IMR-90 (cell line): Measurements from ENCODE around the gene PRKAG1. TPM values are rescaled to one million over a fixed set of nuclear protein-coding genes. Genes with fewer than 3 reads are reported as not detected.

Experiments
- ATAC-seq: fragments of 200-7000 bp; cut with Tn5 transposase; 2 replicates; pipeline ENCODE4 v1.9.1; 2020; ENCODE audit warnings: low read depth, mild to moderate bottlenecking, moderate library complexity
- BruUV-seq: library from RNA; stranded (reverse); fragments of 400-500 nt; replicated peaks from 2 replicates; lab custom pipeline; 2021; lab: Mats Ljungman, UMichigan
- CTCF ChIA-PET: fragments of 300-600 bp; formaldehyde crosslinking; extraction: SDS; loops from one replicate; lab custom pipeline; 2021; ENCODE audit warnings: antibody characterized with exemption; lab: Yijun Ruan, JAX
- POLR2A ChIA-PET: fragments of 300-600 bp; sonication (Branson Sonifier 250); formaldehyde crosslinking; loops from one replicate; lab custom pipeline; 2022; ENCODE audit warnings: antibody characterized with exemption; ENCODE audit not compliant: unreplicated experiment; lab: Charles Lee
- DNase-seq: peaks from one replicate; pipeline ENCODE4 v3.0.0; 2013
- H2AFZ ChIP-seq: replicated peaks from 2 replicates; pipeline ENCODE3; 2013; ENCODE audit warnings: low read length, mild to moderate bottlenecking; ENCODE audit not compliant: poor library complexity
- H2AK5ac ChIP-seq: 2 replicates; pipeline ENCODE4 v1.6.1; 2013; ENCODE audit warnings: low read depth, low read length, inconsistent platforms
- H2AK9ac ChIP-seq: replicated peaks from 2 replicates; pipeline ENCODE3; 2013; ENCODE audit warnings: mild to moderate bottlenecking, low read depth, low read length, moderate library complexity; ENCODE audit not compliant: poor library complexity
- H2BK120ac ChIP-seq: 2 replicates; pipeline ENCODE4 v1.6.1; 2013; ENCODE audit warnings: low read depth, low read length, inconsistent platforms
- H2BK15ac ChIP-seq: 3 replicates; pipeline ENCODE4 v1.6.1; 2013; ENCODE audit warnings: low read depth, low read length, inconsistent platforms
- H2BK20ac ChIP-seq: 2 replicates; pipeline ENCODE4 v1.6.1; 2013; ENCODE audit warnings: low read depth, mild to moderate bottlenecking, inconsistent platforms, low read length, moderate library complexity
- H2BK5ac ChIP-seq: 2 replicates; pipeline ENCODE4 v1.6.1; 2013; ENCODE audit warnings: mild to moderate bottlenecking, low read depth, low read length, inconsistent platforms; ENCODE audit not compliant: poor library complexity, severe bottlenecking
- H3K14ac ChIP-seq: replicated peaks from 2 replicates; pipeline ENCODE4 v1.6.1; 2013; ENCODE audit warnings: low read depth, low read length, inconsistent platforms
- H3K18ac ChIP-seq: 2 replicates; pipeline ENCODE4 v1.6.1; 2013; ENCODE audit warnings: low read depth, low read length, control low read depth
- H3K23ac ChIP-seq: 2 replicates; pipeline ENCODE4 v1.6.1; 2013; ENCODE audit warnings: low read depth, low read length, inconsistent platforms
- H3K27ac ChIP-seq: 2 replicates; pipeline ENCODE4 v1.5.1; 2013; ENCODE audit warnings: mild to moderate bottlenecking, control low read depth, low read length; ENCODE audit not compliant: insufficient read depth
- H3K27me3 ChIP-seq: 2 replicates; pipeline ENCODE4 v1.6.1; 2013; ENCODE audit warnings: low read length; ENCODE audit not compliant: control insufficient read depth, insufficient read depth
- H3K36me3 ChIP-seq: 2 replicates; pipeline ENCODE4 v1.6.1; 2013; ENCODE audit warnings: low read length, mixed read lengths; ENCODE audit not compliant: control insufficient read depth, insufficient read depth
- H3K4ac ChIP-seq: 2 replicates; pipeline ENCODE4 v1.6.1; 2013; ENCODE audit warnings: low read depth, low read length, inconsistent platforms
- H3K4me1 ChIP-seq: 2 replicates; pipeline ENCODE4 v1.6.1; 2013; ENCODE audit warnings: low read length, mixed read lengths; ENCODE audit not compliant: control insufficient read depth, insufficient read depth
- H3K4me2 ChIP-seq: 2 replicates; pipeline ENCODE4 v1.6.1; 2013; ENCODE audit warnings: low read depth, mild to moderate bottlenecking, control low read depth, low read length, moderate library complexity
- H3K4me3 ChIP-seq: 2 replicates; pipeline ENCODE4 v1.5.1; 2013; ENCODE audit warnings: low read depth, mild to moderate bottlenecking, control low read depth, low read length, moderate library complexity; ENCODE audit not compliant: insufficient read depth
- H3K56ac ChIP-seq: 2 replicates; pipeline ENCODE4 v1.6.1; 2013; ENCODE audit warnings: low read length, inconsistent platforms; ENCODE audit not compliant: insufficient read depth; ENCODE audit errors: extremely low read depth
- H3K79me1 ChIP-seq, 2 experiments: 2 replicates each; pipeline ENCODE4 v1.6.1; 2013; ENCODE audit warnings: low read length in 2 of 2, inconsistent platforms in 1 of 2, low read depth in 1 of 2
- H3K9ac ChIP-seq: 2 replicates; pipeline ENCODE4 v1.6.1; 2013; ENCODE audit warnings: low read depth, low read length, control low read depth
- H3K9me1 ChIP-seq: 2 replicates; pipeline ENCODE4 v1.6.1; 2013; ENCODE audit warnings: low read length, inconsistent platforms; ENCODE audit not compliant: insufficient read depth
- H3K9me3 ChIP-seq: 2 replicates; pipeline ENCODE4 v1.6.1; 2013; ENCODE audit warnings: low read length; ENCODE audit not compliant: control insufficient read depth, insufficient read depth
- H4K20me1 ChIP-seq: 2 replicates; pipeline ENCODE4 v1.6.1; 2013; ENCODE audit warnings: low read length, inconsistent platforms; ENCODE audit not compliant: insufficient read depth
- H4K5ac ChIP-seq: 2 replicates; pipeline ENCODE4 v1.6.1; 2013; ENCODE audit warnings: mild to moderate bottlenecking, low read depth, low read length, control low read depth
- H4K8ac ChIP-seq, 2 experiments: 2 replicates each; pipeline ENCODE4 v1.6.1; 2013; ENCODE audit warnings: low read depth in 2 of 2, low read length in 2 of 2, control low read depth in 1 of 2, inconsistent platforms in 1 of 2
- H4K91ac ChIP-seq: 2 replicates; pipeline ENCODE4 v1.6.1; 2013; ENCODE audit warnings: low read depth, low read length, inconsistent platforms; ENCODE audit not compliant: insufficient read depth
- BHLHE40 ChIP-seq: fragments of 150-350 bp; IDR thresholded peaks from 2 replicates; pipeline ENCODE4 v1.6.1; 2016; ENCODE audit warnings: mild to moderate bottlenecking, low read depth, low read length
- CEBPB ChIP-seq: IDR thresholded peaks from 2 replicates; pipeline ENCODE4 v1.6.1; 2012; ENCODE audit warnings: low read depth, low read length, improper control_type of control experiment
- CHD1 ChIP-seq: IDR thresholded peaks from 2 replicates; pipeline ENCODE4 v1.6.1; 2012; ENCODE audit warnings: low read depth, low read length, improper control_type of control experiment
- CTCF ChIP-seq: conservative IDR thresholded peaks from 2 replicates; pipeline ENCODE4 v1.5.1; 2012; ENCODE audit warnings: mild to moderate bottlenecking, low read depth, low read length, improper control_type of control experiment
- ELK1 ChIP-seq: fragments of 150-350 bp; IDR thresholded peaks from 2 replicates; pipeline ENCODE4 v1.6.1; 2016; ENCODE audit warnings: low read depth, mild to moderate bottlenecking, low read length, moderate library complexity, borderline replicate concordance
- FOS ChIP-seq: fragments of 150-350 bp; IDR thresholded peaks from 2 replicates; pipeline ENCODE4 v1.6.1; 2016; ENCODE audit warnings: low read depth, low read length
- MAFK ChIP-seq: IDR thresholded peaks from 2 replicates; pipeline ENCODE4 v1.6.1; 2012; ENCODE audit warnings: low read depth, low read length, improper control_type of control experiment
- MAZ ChIP-seq: IDR thresholded peaks from 2 replicates; pipeline ENCODE4 v1.6.1; 2012; ENCODE audit warnings: low read depth, mild to moderate bottlenecking, low read length, improper control_type of control experiment, moderate library complexity, borderline replicate concordance
- MXI1 ChIP-seq: IDR thresholded peaks from 2 replicates; pipeline ENCODE4 v1.6.1; 2012; ENCODE audit warnings: low read depth, mild to moderate bottlenecking, low read length, moderate library complexity, borderline replicate concordance
- NFE2L2 ChIP-seq: fragments of 150-350 bp; IDR thresholded peaks from 2 replicates; pipeline ENCODE4 v1.6.1; 2016; ENCODE audit warnings: low read depth, mild to moderate bottlenecking, low read length
- POLR2A ChIP-seq: IDR thresholded peaks from 2 replicates; pipeline ENCODE4 v1.6.1; 2012; ENCODE audit warnings: mild to moderate bottlenecking, low read depth, low read length
- RAD21 ChIP-seq: IDR thresholded peaks from 2 replicates; pipeline ENCODE4 v1.6.1; 2012; ENCODE audit warnings: low read length, improper control_type of control experiment
- RCOR1 ChIP-seq: IDR thresholded peaks from 2 replicates; pipeline ENCODE4 v1.6.1; 2012; ENCODE audit warnings: mild to moderate bottlenecking, low read length, improper control_type of control experiment; ENCODE audit not compliant: insufficient replicate concordance
- RFX5 ChIP-seq: IDR thresholded peaks from 2 replicates; pipeline ENCODE4 v1.8.0; 2012; ENCODE audit warnings: low read depth, mild to moderate bottlenecking, low read length, moderate library complexity
- SMC3 ChIP-seq: fragments of 150-350 bp; IDR thresholded peaks from 2 replicates; pipeline ENCODE4 v1.6.1; 2016; ENCODE audit warnings: low read depth, mild to moderate bottlenecking, antibody characterized with exemption, low read length, moderate library complexity
- USF2 ChIP-seq: fragments of 150-350 bp; IDR thresholded peaks from 2 replicates; pipeline ENCODE4 v1.6.1; 2017; ENCODE audit warnings: mild to moderate bottlenecking, antibody characterized with exemption, low read length, low read depth
- WGBS, 2 experiments: methylation state at CpG; one replicate each; pipeline versions ENCODE4 v1.1.5 to v1.1.7; 2013; ENCODE audit warnings: missing lambda C conversion rate in 2 of 2; ENCODE audit not compliant: insufficient read length in 1 of 2; ENCODE audit errors: extremely low coverage in 2 of 2; 5-methylcytosine and 5-hydroxymethylcytosine counted together
- dilution Hi-C: fragments of 300-500 bp; cut with HindIII; formaldehyde crosslinking; loops from one replicate; pipeline ENCODE4 v1.14.3; 2018; ENCODE audit warnings: low sequenced_read_pairs; ENCODE audit not compliant: unreplicated experiment
- in situ Hi-C: fragments of 300-500 bp; cut with MboI; formaldehyde crosslinking; loops from 3 replicates; pipeline ENCODE4 v1.14.3; 2019; ENCODE audit warnings: low sequenced_read_pairs, inconsistent platforms, mixed read lengths
- intact Hi-C: fragments of 100-400 bp; cut with micrococcal nuclease; formaldehyde crosslinking; loops from 2 replicates; pipeline ENCODE4 v1.10.0; 2022
- polyA plus RNA-seq, 3 experiments: library from polyadenylated mRNA; depleted of rRNA; stranded (reverse); fragments of >200 nt; gene quantifications; 2 replicates each; pipeline ENCODE4 v1.2.3, GENCODE V29; 2012; ENCODE audit warnings: low replicate concordance in 1 of 3
- total RNA-seq: library from RNA; depleted of rRNA; stranded (reverse); fragments of >200 nt; gene quantifications from 2 replicates; pipeline ENCODE4 v1.2.3, GENCODE V29; 2012

PRKAG1 gene
- total and polyA plus RNA-seq, 2 of the 4 experiments (the other 2 are of a cell fraction), result 81.1 to 106 TPM

- Histone ChIP-seq H3K23ac (no peak overlapping the region), H3K4me3 (no peak overlapping the region), H2BK15ac (no peak overlapping the region), H3K27ac (no peak overlapping the region), H3K9me3 (no peaks in the 10 kb centered on the region), H4K8ac (no peak overlapping the region), H3K9ac (no peak overlapping the region), H4K5ac (no peak overlapping the region), H3K18ac (no peak overlapping the region), H3K9me1 (peaks cover 4% of the 10 kb centered on the region), H2BK5ac (no peak overlapping the region), H3K4me1 (0 out of 2 replicates have a peak, but pooled peaks cover 1% of the 10 kb centered on the region), H2BK120ac (no peak overlapping the region), H3K4ac (no peak overlapping the region), H2AFZ (no peak overlapping the region), H3K14ac (no peak overlapping the region), H3K27me3 (peaks cover 20% of the 10 kb centered on the region), H2BK20ac (no peak overlapping the region), H3K4me2 (no peak overlapping the region), H4K20me1 (peaks cover 8% of the 10 kb centered on the region), H3K56ac (no peak overlapping the region), H3K79me1 (peaks cover 4 to 14% of the 10 kb centered on the region in 2 experiments), H2AK5ac (no peak overlapping the region), H4K91ac (no peak overlapping the region), H2AK9ac (no peak overlapping the region), H3K36me3 (no peaks in the 10 kb centered on the region)
- in situ Hi-C loops, result no loop called here
- no CpG with 5 or more reads among the region's 3 CpGs for WGBS, 2 experiments
- POLR2A ChIA-PET, result no interaction called here
- ATAC-seq (no peak), DNase-seq (no peak)
- TF ChIP-seq USF2 (no peak), POLR2A (no peak), MAZ (no peak), NFE2L2 (no peak), RFX5 (no peak), RCOR1 (no peak), CHD1 (no peak), SMC3 (no peak), RAD21 (no peak), MXI1 (no peak), MAFK (no peak), CEBPB (no peak), CTCF (no peak), FOS (no peak), ELK1 (no peak), BHLHE40 (no peak)
- CTCF ChIA-PET, result no interaction called here
- dilution Hi-C loops, result no loop called here
- intact Hi-C loops, result no loop called here
- BruUV-seq, result no TSS peak
These were observed 57.7 kb downstream of the PRKAG1 start for GRCh38 chr12:48960834-48961233.
